Measurements from ENCODE around the gene RCHY1.
"Not testable (repeated sequence)": the region's sequence is repeated elsewhere in the genome, so short reads cannot be mapped to it uniquely, and the experiment has no call there.

Gene RCHY1

GRCh38 chr4:75519452-75519851 lies 5.2 kb upstream of the RCHY1 start:
- H3K27me3 ChIP-seq (ENCODE audit: control insufficient read depth in 5 of 5, insufficient read depth in 4 of 5, low read length in 5 of 5); H3K9me3 ChIP-seq (ENCODE audit: control insufficient read depth in 5 of 5, low read length in 5 of 5); H3K9ac ChIP-seq (ENCODE audit: low read length in 5 of 5); H3K4me3 ChIP-seq (ENCODE audit: low read depth in 1 of 5, low read length in 5 of 5); H3K27ac ChIP-seq (ENCODE audit: low read depth, low read length): not testable (repeated sequence)
- H3K36me3 ChIP-seq (ENCODE audit: control insufficient read depth in 5 of 5, insufficient read depth in 5 of 5, low read length in 5 of 5) = peaks cover 11 to 43% (median 20%) of the 10 kb centered on the region in 5 donors
- H3K4me1 ChIP-seq (ENCODE audit: control insufficient read depth in 5 of 5, insufficient read depth in 5 of 5, low read length in 5 of 5) = peaks cover 1 to 11% (median 9%) of the 10 kb centered on the region in 5 donors

- Histone ChIP-seq H3K9me3 (ENCODE audit: control insufficient read depth in 5 of 5, low read length in 5 of 5) (no peaks in the 10 kb centered on the region), H3K36me3 (ENCODE audit: control insufficient read depth in 5 of 5, insufficient read depth in 5 of 5, low read length in 5 of 5) (peaks cover 2 to 28% (median 13%) of the 10 kb centered on the region in 5 donors), H3K4me1 (ENCODE audit: control insufficient read depth in 5 of 5, insufficient read depth in 5 of 5, low read length in 5 of 5) (peaks cover 4 to 36% (median 35%) of the 10 kb centered on the region in 5 donors), H3K4me3 (ENCODE audit: low read depth in 1 of 5, low read length in 5 of 5) (no peak overlapping the region), H3K27me3 (ENCODE audit: control insufficient read depth in 5 of 5, insufficient read depth in 4 of 5, low read length in 5 of 5) (no peaks in the 10 kb centered on the region), H3K9ac (ENCODE audit: low read length in 5 of 5) (no peak overlapping the region), H3K27ac (ENCODE audit: low read depth, low read length) (no peak overlapping the region)
Observed at GRCh38 chr4:75516144-75516543, 1.9 kb upstream of the RCHY1 start.

- Histone ChIP-seq H3K9ac (ENCODE audit: low read length in 5 of 5) (peak overlapping the region; percentile 60 to 91 (median 82)), H3K4me1 (ENCODE audit: control insufficient read depth in 5 of 5, insufficient read depth in 5 of 5, low read length in 5 of 5) (peaks cover 4 to 42% (median 35%) of the 10 kb centered on the region in 5 donors)
Observed at GRCh38 chr4:75514949-75515612, 878 bp upstream of the RCHY1 start.

GRCh38 chr4:75513526-75514130 lies 575 bp downstream of the RCHY1 start:
- H3K4me3 ChIP-seq (ENCODE audit: low read depth in 1 of 5, low read length in 5 of 5) = peak overlapping the region; percentile 89 to 99 (median 94)
- H3K27me3 ChIP-seq (ENCODE audit: control insufficient read depth in 5 of 5, insufficient read depth in 4 of 5, low read length in 5 of 5) = no peaks in the 10 kb centered on the region
- H3K9ac ChIP-seq (ENCODE audit: low read length in 5 of 5) = peak overlapping the region; percentile 62 to 91 (median 84)
- H3K4me1 ChIP-seq (ENCODE audit: control insufficient read depth in 5 of 5, insufficient read depth in 5 of 5, low read length in 5 of 5) = peaks cover 4 to 42% (median 35%) of the 10 kb centered on the region in 5 donors
- H3K9me3 ChIP-seq (ENCODE audit: control insufficient read depth in 5 of 5, low read length in 5 of 5) = no peaks in the 10 kb centered on the region
- peaks cover 0 to 17% (median 10%) of the 10 kb centered on the region in 5 donors for H3K36me3 ChIP-seq (ENCODE audit: control insufficient read depth in 5 of 5, insufficient read depth in 5 of 5, low read length in 5 of 5)
- peak overlapping the region; percentile 91 for H3K27ac ChIP-seq (ENCODE audit: low read depth, low read length)

More at GRCh38 chr4:75514949-75515612, 878 bp upstream of the RCHY1 start:
- Histone ChIP-seq H3K27ac (ENCODE audit: low read depth, low read length) (peak overlapping the region; percentile 91), H3K36me3 (ENCODE audit: control insufficient read depth in 5 of 5, insufficient read depth in 5 of 5, low read length in 5 of 5) (peaks cover 2 to 23% (median 13%) of the 10 kb centered on the region in 5 donors), H3K9me3 (ENCODE audit: control insufficient read depth in 5 of 5, low read length in 5 of 5) (no peaks in the 10 kb centered on the region), H3K4me3 (ENCODE audit: low read depth in 1 of 5, low read length in 5 of 5) (peak overlapping the region; percentile 89 to 99 (median 94)), H3K27me3 (ENCODE audit: control insufficient read depth in 5 of 5, insufficient read depth in 4 of 5, low read length in 5 of 5) (no peaks in the 10 kb centered on the region)

- Histone ChIP-seq H3K27me3 (ENCODE audit: control insufficient read depth in 5 of 5, insufficient read depth in 4 of 5, low read length in 5 of 5) (no peaks in the 10 kb centered on the region), H3K9me3 (ENCODE audit: control insufficient read depth in 5 of 5, low read length in 5 of 5) (no peaks in the 10 kb centered on the region), H3K4me3 (ENCODE audit: low read depth in 1 of 5, low read length in 5 of 5) (peak overlapping the region; percentile 89 to 99 (median 94)), H3K9ac (ENCODE audit: low read length in 5 of 5) (peak overlapping the region in 3 of 5 donors; percentile 17 to 91 (median 84)), H3K4me1 (ENCODE audit: control insufficient read depth in 5 of 5, insufficient read depth in 5 of 5, low read length in 5 of 5) (peaks cover 4 to 42% (median 35%) of the 10 kb centered on the region in 5 donors), H3K27ac (ENCODE audit: low read depth, low read length) (peak overlapping the region; percentile 91), H3K36me3 (ENCODE audit: control insufficient read depth in 5 of 5, insufficient read depth in 5 of 5, low read length in 5 of 5) (peaks cover 2 to 12% (median 6%) of the 10 kb centered on the region in 5 donors)
Observed at GRCh38 chr4:75512386-75513211, 1.6 kb downstream of the RCHY1 start.

GRCh38 chr4:75511841-75512240 lies 2.4 kb downstream of the RCHY1 start:
- peaks cover 4 to 42% (median 35%) of the 10 kb centered on the region in 5 donors for H3K4me1 ChIP-seq (ENCODE audit: control insufficient read depth in 5 of 5, insufficient read depth in 5 of 5, low read length in 5 of 5)
- H3K27me3 ChIP-seq (ENCODE audit: control insufficient read depth in 5 of 5, insufficient read depth in 4 of 5, low read length in 5 of 5) = no peaks in the 10 kb centered on the region
- peak overlapping the region in 1 of 5 donors; percentile 3 for H3K9ac ChIP-seq (ENCODE audit: low read length in 5 of 5)
- H3K36me3 ChIP-seq (ENCODE audit: control insufficient read depth in 5 of 5, insufficient read depth in 5 of 5, low read length in 5 of 5) = peaks cover 0 to 13% (median 5%) of the 10 kb centered on the region in 5 donors
- peak overlapping the region; percentile 91 for H3K27ac ChIP-seq (ENCODE audit: low read depth, low read length)
- H3K4me3 ChIP-seq (ENCODE audit: low read depth in 1 of 5, low read length in 5 of 5) = peak overlapping the region in 4 of 5 donors; percentile 23 to 40 (median 32)
- no peaks in the 10 kb centered on the region for H3K9me3 ChIP-seq (ENCODE audit: control insufficient read depth in 5 of 5, low read length in 5 of 5)

GRCh38 chr4:75509592-75509991 lies 4.6 kb downstream of the RCHY1 start:
- not testable (repeated sequence) for H3K27me3 ChIP-seq (ENCODE audit: control insufficient read depth in 5 of 5, insufficient read depth in 4 of 5, low read length in 5 of 5); H3K27ac ChIP-seq (ENCODE audit: low read depth, low read length); H3K9me3 ChIP-seq (ENCODE audit: control insufficient read depth in 5 of 5, low read length in 5 of 5); H3K9ac ChIP-seq (ENCODE audit: low read length in 5 of 5); H3K4me3 ChIP-seq (ENCODE audit: low read depth in 1 of 5, low read length in 5 of 5)
- H3K4me1 ChIP-seq (ENCODE audit: control insufficient read depth in 5 of 5, insufficient read depth in 5 of 5, low read length in 5 of 5) = peaks cover 3 to 33% (median 27%) of the 10 kb centered on the region in 5 donors
- peaks cover 6 to 16% (median 9%) of the 10 kb centered on the region in 5 donors for H3K36me3 ChIP-seq (ENCODE audit: control insufficient read depth in 5 of 5, insufficient read depth in 5 of 5, low read length in 5 of 5)

- H3K27ac ChIP-seq (ENCODE audit: low read depth, low read length) = no peak overlapping the region
- peaks cover 8 to 27% (median 20%) of the 10 kb centered on the region in 5 donors for H3K36me3 ChIP-seq (ENCODE audit: control insufficient read depth in 5 of 5, insufficient read depth in 5 of 5, low read length in 5 of 5)
- no peak overlapping the region for H3K4me3 ChIP-seq (ENCODE audit: low read depth in 1 of 5, low read length in 5 of 5)
Observed at GRCh38 chr4:75505630-75506029, 8.6 kb downstream of the RCHY1 start.

GRCh38 chr4:75502671-75503070 lies 11.5 kb downstream of the RCHY1 start:
- no peaks in the 10 kb centered on the region for H3K27me3 ChIP-seq (ENCODE audit: control insufficient read depth in 5 of 5, insufficient read depth in 4 of 5, low read length in 5 of 5)
- H3K36me3 ChIP-seq (ENCODE audit: control insufficient read depth in 5 of 5, insufficient read depth in 5 of 5, low read length in 5 of 5) = peaks cover 10 to 36% (median 28%) of the 10 kb centered on the region in 5 donors
- no peak overlapping the region for H3K9ac ChIP-seq (ENCODE audit: low read length in 5 of 5)
- H3K9me3 ChIP-seq (ENCODE audit: control insufficient read depth in 5 of 5, low read length in 5 of 5) = peaks cover 0 to 3% (median 0%) of the 10 kb centered on the region in 5 donors
- H3K4me3 ChIP-seq (ENCODE audit: low read depth in 1 of 5, low read length in 5 of 5) = no peak overlapping the region
- H3K27ac ChIP-seq (ENCODE audit: low read depth, low read length) = no peak overlapping the region
- H3K4me1 ChIP-seq (ENCODE audit: control insufficient read depth in 5 of 5, insufficient read depth in 5 of 5, low read length in 5 of 5) = no peaks in the 10 kb centered on the region

More at GRCh38 chr4:75505630-75506029, 8.6 kb downstream of the RCHY1 start:
- Histone ChIP-seq H3K9me3 (ENCODE audit: control insufficient read depth in 5 of 5, low read length in 5 of 5) (no peaks in the 10 kb centered on the region), H3K27me3 (ENCODE audit: control insufficient read depth in 5 of 5, insufficient read depth in 4 of 5, low read length in 5 of 5) (no peaks in the 10 kb centered on the region), H3K4me1 (ENCODE audit: control insufficient read depth in 5 of 5, insufficient read depth in 5 of 5, low read length in 5 of 5) (peaks cover 0 to 3% (median under 1%) of the 10 kb centered on the region in 5 donors), H3K9ac (ENCODE audit: low read length in 5 of 5) (no peak overlapping the region)
